Heart left ventricle (tissue), 16 donors: ENCODE measurements around the gene OTUD4. TPM values are rescaled to one million over a fixed set of nuclear protein-coding genes. Genes with fewer than 3 reads are reported as not detected.

ENCODE experiments used
- ATAC-seq, 4 donors: fragments of 200-7000 bp; cut with Tn5 transposase; one replicate each; pipeline ENCODE4 v1.9.1; 2020 to 2022; ENCODE audit warnings: moderate library complexity in 4 of 4, mild to moderate bottlenecking in 3 of 4, moderate number of reproducible peaks in 1 of 4
- DNase-seq, 5 donors: peaks; one replicate each; pipeline ENCODE4 v3.0.0-alpha.2; 2020
- H3K27ac ChIP-seq, 12 donors: fragments of 200-600 bp; sonication (generic) in 4 of 12; one replicate each; pipeline versions ENCODE4 v1.5.0 to v1.8.0; 2016 to 2022; ENCODE audit warnings: mild to moderate bottlenecking in 2 of 12
- H3K27me3 ChIP-seq, 9 donors: fragments of 200-600 bp; sonication (generic) in 2 of 9; one replicate each; pipeline versions ENCODE4 v1.5.1 to v1.8.0; 2016 to 2022; ENCODE audit warnings: mild to moderate bottlenecking in 3 of 9
- H3K36me3 ChIP-seq, 9 donors: fragments of 200-600 bp; sonication (generic) in 2 of 9; one replicate each; pipeline versions ENCODE4 v1.5.0 to v1.8.0; 2018 to 2022; ENCODE audit warnings: mild to moderate bottlenecking in 2 of 9
- H3K4me1 ChIP-seq, 12 donors: fragments of 200-600 bp; sonication (generic) in 4 of 12; one replicate each; pipeline versions ENCODE4 v1.5.0 to v1.8.0; 2016 to 2022; ENCODE audit warnings: mild to moderate bottlenecking in 3 of 12
- H3K4me3 ChIP-seq, 12 donors: fragments of 200-600 bp; sonication (generic) in 4 of 12; one replicate each; pipeline versions ENCODE4 v1.5.0 to v1.8.0; 2017 to 2022; ENCODE audit warnings: mild to moderate bottlenecking in 9 of 12, moderate library complexity in 4 of 12
- H3K9me3 ChIP-seq, 12 donors: fragments of 200-600 bp; sonication (generic) in 4 of 12; one replicate each; pipeline versions ENCODE4 v1.5.0 to v1.8.0; 2016 to 2022; ENCODE audit warnings: mild to moderate bottlenecking in 1 of 12
- CTCF ChIP-seq, 12 donors: fragments of 200-600 bp; sonication (generic) in 4 of 12; IDR thresholded peaks; one replicate each; pipeline versions ENCODE4 v1.5.0 to v1.8.0; 2018 to 2022; ENCODE audit warnings: antibody characterized with exemption in 12 of 12, mild to moderate bottlenecking in 5 of 12
- POLR2A ChIP-seq, 2 donors: fragments of 450-650 bp; IDR thresholded peaks; one replicate each; pipeline ENCODE4 v1.6.1; 2017; ENCODE audit warnings: antibody characterized with exemption in 2 of 2, mild to moderate bottlenecking in 2 of 2, moderate library complexity in 2 of 2
- whole genome bisulfite sequencing, 4 donors: extraction: QIAGEN DNeasy Blood & Tissue Kit in 2 of 4; methylation state at CpG; one replicate each; pipeline versions ENCODE4 v1.1.5 to v1.1.7; 2013 to 2018; 5-methylcytosine and 5-hydroxymethylcytosine counted together
- intact Hi-C, 10 donors: fragments of 100-400 bp; cut with DNase I; formaldehyde crosslinking; loops; one replicate each; pipeline versions ENCODE4 v1.11.1 to v1.14.2; 2022
- polyA plus RNA-seq, 2 donors: library from polyadenylated mRNA; stranded (reverse); fragments of 200-250 nt; gene quantifications; one replicate each; pipeline ENCODE4 v1.2.3, GENCODE V29; 2013
- total RNA-seq, 9 donors: library from RNA; depleted of rRNA in 2 of 9; stranded (reverse); fragments of >200 nt in 2 of 9; fragmentation: NEBNext Ultra II Directional in 3 of 9; extraction: Animal tissue kit (Norgen Biotek cat#: 25700) in 3 of 9; gene quantifications; one replicate each; pipeline versions ENCODE4 v1.1.0 to v1.2.4, GENCODE V29; 2016 to 2023
- donor health status: ischemic (EF 13 %, LVEDD 7.1; RV severe dilation, severe dysfunction).
- donor health status: healthy with polysubstance abuse.
- donor health status: DM: no; HTN: yes; CAD: no.
- donor health status: DM: no; HTN: no; CAD: no.
- donor health status: ischemic (EF 25% LVEDD 6.9; RV normal size, moderate dysfunction).
- donor health status: ischemic (EF 25% LVEDD 5.7; RV mildly dilated, moderate dysfunction).
- donor health status: healthy.
- donor health status: DM: yes; HTN: yes; CAD: no.
- donor health status: ischemic (EF 35%, LVEDD 5.7; RV mildly dilated, moderate dysfunction).
- donor health status: nonischemic (EF 11% LVEDD 7.7; RV severe dilation, severe dysfunction).
- donor health status: DM: yes; HTN: yes; CAD: no.
- donor health status: PGD.
- donor health status: ischemic (EF 29% LVEDD 5.4; RV normal size, mild dysfunction).
- donor health status: nonischemic (EF 23%, LVEDD 6.1; RV moderate dilation, normal function).

Gene OTUD4
- total and polyA plus RNA-seq, 11 donors: 7.7 to 42.1 (median 28.4) TPM

GRCh38 chr4:145207934-145208333, 27.5 kb upstream of the OTUD4 start:
- Histone ChIP-seq H3K27ac (no peak overlapping the region), H3K4me1 (no peaks in the 10 kb centered on the region), H3K36me3 (no peaks in the 10 kb centered on the region), H3K4me3 (no peak overlapping the region), H3K9me3 (no peaks in the 10 kb centered on the region), H3K27me3 (no peaks in the 10 kb centered on the region)
- ATAC-seq (peak in 1 of 4 donors; percentile 54), DNase-seq (no peak)
- intact Hi-C loops: no loop called here
- TF ChIP-seq POLR2A (IDR thresholded peaks at IDR 0.05) (no peak), CTCF (IDR thresholded peaks at IDR 0.05) (no peak)
- 93 to 97% (median 95%) methylated on average over 2 of the region's 2 CpGs for WGBS, 4 donors

- Histone ChIP-seq H3K4me3 (no peak overlapping the region), H3K4me1 (no peaks in the 10 kb centered on the region), H3K36me3 (no peaks in the 10 kb centered on the region), H3K27me3 (no peaks in the 10 kb centered on the region), H3K9me3 (no peaks in the 10 kb centered on the region), H3K27ac (no peak overlapping the region)
- intact Hi-C loops: no loop called here
- 89 to 92% (median 90%) methylated on average over 9 of the region's 9 CpGs for WGBS, 4 donors
- ATAC-seq (no peak), DNase-seq (no peak)
- no peak for TF ChIP-seq POLR2A (IDR thresholded peaks at IDR 0.05)
- no peak for TF ChIP-seq CTCF (IDR thresholded peaks at IDR 0.05)
Observed at GRCh38 chr4:145203410-145203809, 23.0 kb upstream of the OTUD4 start.

GRCh38 chr4:145200366-145200765, 20.0 kb upstream of the OTUD4 start:
- TF ChIP-seq POLR2A (IDR thresholded peaks at IDR 0.05) (no peak), CTCF (IDR thresholded peaks at IDR 0.05) (no peak)
- DNase-seq (no peak), ATAC-seq (no peak)
- H3K4me1 ChIP-seq: no peaks in the 10 kb centered on the region
- no peaks in the 10 kb centered on the region for H3K27me3 ChIP-seq
- no peak overlapping the region for H3K4me3 ChIP-seq
- 91 to 97% (median 92%) methylated on average over 4 of the region's 4 CpGs for WGBS, 4 donors
- intact Hi-C loops: no loop called here
- H3K36me3 ChIP-seq: no peaks in the 10 kb centered on the region
- H3K9me3 ChIP-seq: no peaks in the 10 kb centered on the region
- H3K27ac ChIP-seq: no peak overlapping the region

GRCh38 chr4:145199051-145199716, 18.8 kb upstream of the OTUD4 start:
- Histone ChIP-seq H3K9me3 (no peaks in the 10 kb centered on the region), H3K4me1 (no peaks in the 10 kb centered on the region), H3K27ac (no peak overlapping the region), H3K4me3 (no peak overlapping the region), H3K27me3 (no peaks in the 10 kb centered on the region), H3K36me3 (no peaks in the 10 kb centered on the region)
- intact Hi-C loops: no loop called here
- 84 to 89% (median 86%) methylated on average over 6 of the region's 6 CpGs for WGBS, 4 donors
- DNase-seq (no peak), ATAC-seq (no peak)
- TF ChIP-seq CTCF (IDR thresholded peaks at IDR 0.05) (no peak), POLR2A (IDR thresholded peaks at IDR 0.05) (no peak)
